ENCODE results near the gene PCSK5.

PCSK5 gene

DNA sequence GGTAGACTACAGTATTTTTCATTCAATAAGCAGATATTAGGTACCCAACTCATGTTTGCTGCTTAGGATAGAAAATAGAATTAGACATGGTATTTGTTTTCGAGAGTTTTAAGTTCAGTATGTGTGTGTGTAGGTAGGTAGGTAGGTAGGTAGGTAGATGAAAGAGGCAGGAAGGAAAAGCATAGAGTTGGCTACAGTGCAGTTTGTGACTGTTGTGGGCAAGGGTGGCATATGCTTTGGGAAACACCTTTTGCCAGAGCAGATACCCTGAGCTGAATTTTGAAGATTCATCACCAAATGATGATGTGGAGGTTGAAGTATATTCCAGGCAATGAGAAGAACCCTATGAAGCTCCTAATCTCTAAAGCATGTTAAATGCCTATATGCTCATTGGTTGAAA is 20.0 kb upstream of the PCSK5 start:
- no peak overlapping the region for H3K4me3 ChIP-seq (ENCODE audit: low read depth, low read length)
- TF ChIP-seq, protein P1, sequence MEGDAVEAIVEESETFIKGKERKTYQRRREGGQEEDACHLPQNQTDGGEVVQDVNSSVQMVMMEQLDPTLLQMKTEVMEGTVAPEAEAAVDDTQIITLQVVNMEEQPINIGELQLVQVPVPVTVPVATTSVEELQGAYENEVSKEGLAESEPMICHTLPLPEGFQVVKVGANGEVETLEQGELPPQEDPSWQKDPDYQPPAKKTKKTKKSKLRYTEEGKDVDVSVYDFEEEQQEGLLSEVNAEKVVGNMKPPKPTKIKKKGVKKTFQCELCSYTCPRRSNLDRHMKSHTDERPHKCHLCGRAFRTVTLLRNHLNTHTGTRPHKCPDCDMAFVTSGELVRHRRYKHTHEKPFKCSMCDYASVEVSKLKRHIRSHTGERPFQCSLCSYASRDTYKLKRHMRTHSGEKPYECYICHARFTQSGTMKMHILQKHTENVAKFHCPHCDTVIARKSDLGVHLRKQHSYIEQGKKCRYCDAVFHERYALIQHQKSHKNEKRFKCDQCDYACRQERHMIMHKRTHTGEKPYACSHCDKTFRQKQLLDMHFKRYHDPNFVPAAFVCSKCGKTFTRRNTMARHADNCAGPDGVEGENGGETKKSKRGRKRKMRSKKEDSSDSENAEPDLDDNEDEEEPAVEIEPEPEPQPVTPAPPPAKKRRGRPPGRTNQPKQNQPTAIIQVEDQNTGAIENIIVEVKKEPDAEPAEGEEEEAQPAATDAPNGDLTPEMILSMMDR (IDR thresholded peaks at IDR 0.05; ENCODE audit: insufficient read depth, low read depth, low read length, missing control alignments), result no peak
- no peak for DNase-seq (ENCODE audit: low read depth)

DNA sequence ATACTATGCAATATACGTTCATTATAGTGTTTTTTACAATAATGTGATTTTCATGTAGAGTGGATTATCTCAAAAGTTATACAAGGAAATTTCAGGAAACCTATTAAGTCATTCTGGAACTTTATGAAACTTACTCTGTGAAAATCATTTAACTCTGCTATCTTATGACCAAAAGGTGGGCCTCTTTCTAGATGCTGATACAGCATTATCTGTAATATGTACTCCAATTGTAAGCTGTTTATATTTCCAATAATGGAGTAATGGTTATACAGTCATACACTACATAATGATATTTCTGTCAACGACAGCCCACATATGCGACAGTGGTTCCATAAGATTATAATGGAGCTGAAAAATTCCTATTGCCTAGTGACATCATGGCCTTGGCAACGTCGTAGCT is 18.8 kb upstream of the PCSK5 start:
- TF ChIP-seq, protein P1 (IDR thresholded peaks at IDR 0.05; ENCODE audit: insufficient read depth, low read depth, low read length, missing control alignments), result no peak
- H3K4me3 ChIP-seq (ENCODE audit: low read depth, low read length), result no peak overlapping the region
- DNase-seq (ENCODE audit: low read depth), result no peak

DNA sequence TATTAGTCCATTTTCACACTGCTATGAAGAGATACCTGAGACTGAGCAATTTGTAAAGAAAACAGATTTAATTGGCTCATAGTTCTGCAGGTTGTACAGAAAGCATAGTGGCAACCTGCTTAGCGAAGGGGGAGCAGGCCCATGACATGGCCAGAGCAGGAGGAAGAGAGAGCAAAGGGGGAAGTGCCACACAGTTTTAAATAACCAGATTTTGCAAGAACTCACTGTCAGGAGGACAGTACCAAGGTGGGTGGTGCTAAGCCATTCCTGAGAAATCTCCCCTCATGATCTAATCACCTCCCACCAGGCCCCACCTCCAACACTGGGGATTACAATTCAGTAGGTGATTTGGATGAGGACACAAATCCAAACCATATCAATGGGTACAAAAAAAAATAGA is 16.8 kb upstream of the PCSK5 start:
- no peak for DNase-seq (ENCODE audit: low read depth)
- no peak overlapping the region for H3K4me3 ChIP-seq (ENCODE audit: low read depth, low read length)
- TF ChIP-seq, protein P1 (IDR thresholded peaks at IDR 0.05; ENCODE audit: insufficient read depth, low read depth, low read length, missing control alignments), result no peak

DNA sequence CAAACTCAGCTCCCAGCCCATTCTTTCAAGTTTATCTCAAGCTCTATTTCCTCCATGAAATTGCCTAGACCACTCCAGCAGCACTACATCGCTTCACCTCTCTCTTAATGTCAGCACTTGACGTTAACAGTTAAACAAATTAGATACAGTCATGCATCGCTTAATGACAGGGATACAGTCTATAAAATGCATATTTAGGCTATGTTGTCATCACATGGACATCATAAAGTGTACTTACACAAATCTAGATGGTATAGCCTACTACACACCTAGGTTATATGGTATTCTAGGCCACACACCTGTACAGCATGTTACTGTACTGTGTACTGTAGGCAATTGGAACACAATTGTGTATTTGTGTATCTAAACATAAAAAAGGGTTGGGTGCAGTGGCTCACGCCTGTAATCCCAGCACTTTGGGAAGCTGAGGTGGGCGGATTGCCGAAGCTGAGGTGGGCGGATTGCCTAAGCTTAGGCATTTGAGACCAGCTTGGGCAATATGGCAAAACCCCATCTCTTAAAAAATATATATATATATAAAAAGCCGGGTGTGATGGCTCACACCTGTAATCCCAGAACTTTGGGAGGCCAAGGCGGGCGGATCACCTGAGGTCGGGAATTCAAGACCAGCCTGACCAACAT is 13.4 kb upstream of the PCSK5 start:
- TF ChIP-seq, protein P1 (IDR thresholded peaks at IDR 0.05; ENCODE audit: insufficient read depth, low read depth, low read length, missing control alignments), result no peak
- no peak for DNase-seq (ENCODE audit: low read depth)
- H3K4me3 ChIP-seq (ENCODE audit: low read depth, low read length), result no peak overlapping the region

DNA sequence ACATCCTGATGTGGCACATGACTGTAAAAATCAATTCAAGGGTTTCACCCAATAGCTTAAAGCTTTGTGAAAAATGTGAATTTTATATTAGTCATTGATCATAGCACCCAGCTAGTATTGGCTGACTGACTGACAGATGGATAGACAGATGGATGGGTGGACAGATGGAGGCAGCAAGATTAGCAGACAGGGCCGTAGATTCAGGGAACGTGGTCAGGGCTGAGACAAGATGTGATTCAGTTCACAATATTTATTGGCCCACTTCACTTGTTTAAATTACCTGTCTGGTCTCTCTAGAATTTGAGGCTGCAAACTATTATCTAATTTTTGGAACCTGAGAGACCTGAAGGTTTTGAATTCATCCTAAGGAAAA is 12.0 kb upstream of the PCSK5 start:
- H3K4me3 ChIP-seq (ENCODE audit: low read depth, low read length), result no peak overlapping the region
- TF ChIP-seq, protein P1 (IDR thresholded peaks at IDR 0.05; ENCODE audit: insufficient read depth, low read depth, low read length, missing control alignments), result no peak
- DNase-seq (ENCODE audit: low read depth), result no peak

DNA sequence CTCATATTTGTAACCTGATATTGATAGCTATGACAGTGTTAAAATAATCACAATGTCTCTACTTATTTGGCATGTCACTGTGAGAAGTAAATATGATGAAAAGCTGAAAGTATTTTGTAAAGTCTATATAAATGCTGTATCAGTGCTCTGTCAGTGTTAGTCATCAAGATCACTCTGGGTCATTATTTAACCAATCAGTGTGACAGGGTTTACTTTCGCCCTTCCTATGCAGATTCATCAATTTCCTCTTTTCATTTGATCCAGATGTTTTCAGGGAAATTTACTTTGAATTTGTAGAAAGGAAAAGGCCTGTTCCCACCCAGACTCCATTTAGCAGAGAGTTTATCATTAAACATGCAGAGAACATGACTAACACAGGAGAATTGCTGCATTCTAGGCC is 9.9 kb upstream of the PCSK5 start:
- H3K4me3 ChIP-seq (ENCODE audit: low read depth, low read length), result no peak overlapping the region
- no peak for DNase-seq (ENCODE audit: low read depth)
- TF ChIP-seq, protein P1 (IDR thresholded peaks at IDR 0.05; ENCODE audit: insufficient read depth, low read depth, low read length, missing control alignments), result no peak

DNA sequence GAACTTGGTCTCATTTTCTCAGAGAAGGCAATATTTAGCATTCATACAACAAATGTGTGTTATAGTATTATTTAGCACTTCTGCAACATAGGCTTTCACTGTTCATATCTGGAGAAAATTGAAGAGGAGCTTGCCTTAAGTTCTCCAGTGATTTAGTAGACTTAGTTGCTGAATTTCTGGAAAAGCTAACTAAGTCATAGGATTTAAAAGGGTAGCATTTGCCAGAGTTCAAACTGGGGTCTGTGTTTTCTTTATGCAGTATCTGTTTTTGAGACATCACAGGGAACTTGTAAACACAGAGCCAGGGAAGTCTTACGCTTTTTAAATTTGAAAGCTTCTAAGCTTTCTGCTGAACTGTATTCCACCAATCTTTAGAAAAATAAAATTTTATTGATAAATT is 8.7 kb upstream of the PCSK5 start:
- no peak for DNase-seq (ENCODE audit: low read depth)
- TF ChIP-seq, protein P1 (IDR thresholded peaks at IDR 0.05; ENCODE audit: insufficient read depth, low read depth, low read length, missing control alignments), result no peak
- no peak overlapping the region for H3K4me3 ChIP-seq (ENCODE audit: low read depth, low read length)

Data from GM12865 (cell line).